Left lung (tissue), 14 donors: Measurements from ENCODE around the gene CATSPERZ. TPM values are rescaled to one million over a fixed set of nuclear protein-coding genes. Genes with fewer than 3 reads are reported as not detected.
A peak's percentile ranks its signal among the peaks of the same experiment; 100 is the strongest.

Experiments
- ATAC-seq: fragments of 200-7000 bp; cut with Tn5 transposase; one replicate; pipeline ENCODE4 v1.9.1; 2020; ENCODE audit warnings: moderate library complexity
- DNase-seq, 4 donors: peaks; one replicate each; pipeline ENCODE4 v3.0.0-alpha.2; 2013 to 2020
- H3K27ac ChIP-seq, 2 donors: fragments of 200-600 bp; sonication (generic) in 1 of 2; one replicate each; pipeline versions ENCODE4 v1.5.0 to v1.8.0; 2020 to 2021
- H3K27me3 ChIP-seq, 2 donors: fragments of 200-600 bp; sonication (generic) in 1 of 2; one replicate each; pipeline versions ENCODE4 v1.5.0 to v1.8.0; 2020 to 2021
- H3K36me3 ChIP-seq, 2 donors: fragments of 200-600 bp; sonication (generic) in 1 of 2; one replicate each; pipeline versions ENCODE4 v1.5.0 to v1.8.0; 2020 to 2021
- H3K4me1 ChIP-seq, 2 donors: fragments of 200-600 bp; one replicate each; pipeline ENCODE4 v1.8.0; 2021
- H3K4me3 ChIP-seq, 2 donors: fragments of 200-600 bp; sonication (generic) in 1 of 2; one replicate each; pipeline versions ENCODE4 v1.5.0 to v1.8.0; 2020 to 2021; ENCODE audit warnings: mild to moderate bottlenecking in 1 of 2
- H3K9me3 ChIP-seq, 2 donors: fragments of 200-600 bp; sonication (generic) in 1 of 2; one replicate each; pipeline versions ENCODE4 v1.5.0 to v1.8.0; 2020 to 2021
- CTCF ChIP-seq, 2 donors: fragments of 200-600 bp; sonication (generic) in 1 of 2; IDR thresholded peaks; one replicate each; pipeline versions ENCODE4 v1.5.0 to v1.8.0; 2021; ENCODE audit warnings: antibody characterized with exemption in 2 of 2
- intact Hi-C, 2 donors: fragments of 100-400 bp; cut with DNase I; formaldehyde crosslinking; loops; one replicate each; pipeline versions ENCODE4 v1.11.2 to v1.14.2; 2022
- long read RNA-seq, 12 donors: library from polyadenylated mRNA in 2 of 12; unstranded in 2 of 12; transcript quantifications; one replicate each; pipeline ENCODE4 v2.0.0 and lab custom pipeline, GENCODE V29; 2019 to 2026
- polyA plus RNA-seq, 6 donors: library from polyadenylated mRNA; unstranded; fragments of 120-200 nt; gene quantifications; one replicate each; pipeline ENCODE4 v1.2.1, GENCODE V29; 2013; ENCODE audit not compliant: insufficient read length in 6 of 6
- total RNA-seq, 2 donors: library from RNA; stranded (reverse); fragmentation: NEBNext Ultra II Directional; extraction: Animal tissue kit (Norgen Biotek cat#: 25700); gene quantifications; one replicate each; pipeline ENCODE4 v1.2.1, GENCODE V29; 2021
- donor health status: DM: no; HTN: yes; CAD: no.
- donor health status: DM: no; HTN: no; CAD: no.

Gene CATSPERZ
- total RNA-seq: not detected
- polyA plus RNA-seq: not detected
- long read RNA-seq, donor 1: 0 reads
- long read RNA-seq, donor 2: 0 reads
- long read RNA-seq, donor 3: 0 reads
- long read RNA-seq, donor 4: 0 reads
- long read RNA-seq, donor 5: 0 reads
- long read RNA-seq, donor 6: 0 reads
- long read RNA-seq, donor 7: 0 reads
- long read RNA-seq, donor 8: 0 reads
- long read RNA-seq, donor 9: 0 reads
- long read RNA-seq, donor 10: 0 reads
- long read RNA-seq, donor 11: 0 reads
- long read RNA-seq, donor 12: 0 reads

DNA sequence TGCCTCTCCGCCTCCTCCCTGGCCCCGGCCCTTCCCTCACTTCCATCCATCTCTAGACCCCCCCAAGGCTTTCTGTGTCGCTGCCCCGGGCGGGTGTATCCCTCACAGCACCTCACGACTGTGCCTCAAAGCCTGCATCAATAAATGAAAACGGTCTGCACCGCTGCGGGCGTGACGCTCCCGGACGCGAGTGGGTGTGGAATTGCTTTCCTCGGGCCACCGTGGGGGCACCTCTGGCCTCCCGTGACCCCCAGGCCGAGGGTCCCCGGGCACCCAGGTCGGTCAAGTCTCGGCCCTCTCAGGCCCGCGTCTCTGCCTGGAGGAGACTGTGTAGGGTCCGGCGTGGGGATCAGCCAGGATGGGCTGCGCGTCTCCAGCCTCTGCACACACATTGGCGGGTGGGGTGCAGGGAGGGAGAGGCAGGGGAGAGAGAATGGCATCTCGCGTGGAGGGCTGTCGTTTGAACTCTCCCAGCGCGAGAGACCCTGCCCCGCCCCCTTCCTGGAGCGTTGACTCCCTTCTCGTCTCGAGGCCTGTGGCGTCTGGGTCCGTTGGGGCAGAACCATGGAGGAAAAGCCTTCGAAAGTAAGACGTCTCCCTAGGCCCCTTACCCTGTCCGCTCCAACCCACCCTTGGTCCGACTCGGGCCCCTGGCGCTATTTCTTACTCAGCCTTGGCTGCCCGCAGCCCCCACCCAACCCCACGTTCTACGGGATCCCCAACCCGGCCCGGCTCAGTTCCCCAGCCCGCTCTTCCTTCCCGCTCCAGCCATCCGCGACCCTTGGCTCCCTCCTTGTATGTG is at the start of gene CATSPERZ:
TSS of gene CATSPERZ (plus strand) at position 512 of the 802 bp plus-strand sequence. CDS start at position 565, 53 bp downstream.
- Histone ChIP-seq H3K27ac (no peak within 1 kb of the TSS), H3K4me1 (peaks cover 16 to 37% of the 10 kb centered on the region in 2 donors), H3K9me3 (no peaks in the 10 kb centered on the region), H3K27me3 (peaks cover 42 to 60% of the 10 kb centered on the region in 2 donors), H3K4me3 (peak within 1 kb of the TSS; percentile 10 to 39), H3K36me3 (no peaks in the 10 kb centered on the region)
- TF ChIP-seq CTCF (IDR thresholded peaks at IDR 0.05): no peak
- DNase-seq (no peak), ATAC-seq (no peak)
- intact Hi-C loops: loop anchor here in 1 of 2 donors (5.0 kb wide), 1 partner anchor 98 kb away; no protein-coding TSS in a partner anchor

DNA sequence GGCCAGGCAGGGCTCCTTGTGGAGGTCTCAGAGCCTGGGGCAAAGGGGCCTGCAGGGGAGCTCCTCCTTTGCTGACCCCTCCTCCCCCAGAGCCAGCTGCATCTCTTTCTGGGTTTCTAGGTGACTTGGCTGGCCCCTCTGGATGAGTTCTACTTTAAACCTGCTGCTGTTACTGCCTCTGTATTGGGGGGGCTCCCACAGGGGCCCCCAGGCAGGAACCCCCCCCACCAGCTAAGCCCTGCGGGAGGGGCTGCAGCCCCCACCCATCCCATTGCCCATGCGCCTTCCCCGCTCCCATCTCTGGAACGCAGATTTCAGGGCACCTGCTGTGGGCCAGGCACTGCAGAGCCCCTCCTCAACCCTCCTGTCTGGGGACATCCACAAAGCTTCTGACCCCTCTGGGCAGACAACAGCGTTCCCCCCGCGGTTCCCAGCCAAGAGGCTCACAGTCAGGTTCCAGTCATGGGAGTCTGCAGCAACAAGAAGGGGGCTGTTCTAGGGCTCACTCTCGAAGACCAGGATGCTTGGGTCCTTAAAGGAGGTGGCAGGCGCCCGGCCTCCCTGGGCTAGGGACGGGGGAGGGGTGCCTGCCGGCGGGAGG is 49.6 kb upstream of the CATSPERZ start:
- H3K4me3 ChIP-seq: peak overlapping the region; percentile 27 to 87
- H3K27ac ChIP-seq: no peak overlapping the region
- peaks cover 9 to 55% of the 10 kb centered on the region in 2 donors for H3K4me1 ChIP-seq
- H3K36me3 ChIP-seq: peaks cover 0 to 14% of the 10 kb centered on the region in 2 donors
- no peak for ATAC-seq
- TF ChIP-seq CTCF (IDR thresholded peaks at IDR 0.05): no peak
- intact Hi-C loops: no loop called here
- peak in 1 of 4 donors; percentile 65 for DNase-seq
- no peaks in the 10 kb centered on the region for H3K27me3 ChIP-seq
- no peaks in the 10 kb centered on the region for H3K9me3 ChIP-seq

- Histone ChIP-seq H3K9me3 (no peaks in the 10 kb centered on the region), H3K4me3 (peak within 1 kb of the TSS; percentile 82 to 87), H3K36me3 (peaks cover 0 to 20% of the 10 kb centered on the region in 2 donors), H3K27ac (peak within 1 kb of the TSS; percentile 56 to 73), H3K4me1 (peaks cover 9 to 49% of the 10 kb centered on the region in 2 donors), H3K27me3 (no peaks in the 10 kb centered on the region)
- intact Hi-C loops: no loop called here
- ATAC-seq (peak; percentile 71), DNase-seq (peak in 3 of 4 donors; percentile 54 to 93 (median 59))
- TF ChIP-seq CTCF (IDR thresholded peaks at IDR 0.05): peak; percentile 79 to 89
These were observed 49.0 kb upstream of the CATSPERZ start, which contains the start of gene PLCB3 for GRCh38 chr11:64251016-64251752. TSS of gene PLCB3 (plus strand) at chr11:64251530. CDS start at chr11:64251650, 120 bp downstream.

- H3K27ac ChIP-seq: peak overlapping the region; percentile 56 to 73
- DNase-seq (no peak), ATAC-seq (no peak)
- TF ChIP-seq CTCF (IDR thresholded peaks at IDR 0.05): no peak
- peaks cover 9 to 47% of the 10 kb centered on the region in 2 donors for H3K4me1 ChIP-seq
- peak overlapping the region; percentile 82 to 87 for H3K4me3 ChIP-seq
- H3K9me3 ChIP-seq: no peaks in the 10 kb centered on the region
- H3K36me3 ChIP-seq: peaks cover 0 to 25% of the 10 kb centered on the region in 2 donors
- intact Hi-C loops: no loop called here
- no peaks in the 10 kb centered on the region for H3K27me3 ChIP-seq
These were observed 48.5 kb upstream of the CATSPERZ start for GRCh38 chr11:64251753-64252002.
